ENCODE measurements around the gene GALNT10.

GALNT10 gene

DNA sequence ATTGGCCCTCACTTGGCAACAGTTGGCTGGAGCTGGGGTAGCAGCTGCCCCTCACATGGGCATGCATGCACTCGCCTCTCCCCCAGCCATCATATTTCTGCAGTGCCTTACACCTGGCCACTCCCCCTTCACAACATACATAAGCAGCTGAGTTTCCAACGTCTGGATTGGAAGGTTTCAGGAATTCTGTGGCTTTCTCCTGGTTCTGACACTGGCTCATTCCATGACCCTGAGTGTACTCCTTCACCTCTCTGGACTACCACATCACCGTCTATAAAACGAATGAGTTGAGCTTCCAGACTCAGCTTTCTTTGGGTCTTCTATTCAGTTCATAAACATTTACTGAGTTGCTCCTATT is 84.3 kb downstream of the GALNT10 start:
- TF ChIP-seq POLR2AphosphoS5 (IDR thresholded peaks at IDR 0.05; ENCODE audit: low read depth) (no peak), GABPA (IDR thresholded peaks at IDR 0.05; ENCODE audit: low read depth) (no peak), CTCF (IDR thresholded peaks at IDR 0.05; ENCODE audit: insufficient read depth, low read length) (no peak), SPI1 (IDR thresholded peaks at IDR 0.05; ENCODE audit: borderline replicate concordance, low read depth) (no peak)
- TF ChIP-seq, protein P1, sequence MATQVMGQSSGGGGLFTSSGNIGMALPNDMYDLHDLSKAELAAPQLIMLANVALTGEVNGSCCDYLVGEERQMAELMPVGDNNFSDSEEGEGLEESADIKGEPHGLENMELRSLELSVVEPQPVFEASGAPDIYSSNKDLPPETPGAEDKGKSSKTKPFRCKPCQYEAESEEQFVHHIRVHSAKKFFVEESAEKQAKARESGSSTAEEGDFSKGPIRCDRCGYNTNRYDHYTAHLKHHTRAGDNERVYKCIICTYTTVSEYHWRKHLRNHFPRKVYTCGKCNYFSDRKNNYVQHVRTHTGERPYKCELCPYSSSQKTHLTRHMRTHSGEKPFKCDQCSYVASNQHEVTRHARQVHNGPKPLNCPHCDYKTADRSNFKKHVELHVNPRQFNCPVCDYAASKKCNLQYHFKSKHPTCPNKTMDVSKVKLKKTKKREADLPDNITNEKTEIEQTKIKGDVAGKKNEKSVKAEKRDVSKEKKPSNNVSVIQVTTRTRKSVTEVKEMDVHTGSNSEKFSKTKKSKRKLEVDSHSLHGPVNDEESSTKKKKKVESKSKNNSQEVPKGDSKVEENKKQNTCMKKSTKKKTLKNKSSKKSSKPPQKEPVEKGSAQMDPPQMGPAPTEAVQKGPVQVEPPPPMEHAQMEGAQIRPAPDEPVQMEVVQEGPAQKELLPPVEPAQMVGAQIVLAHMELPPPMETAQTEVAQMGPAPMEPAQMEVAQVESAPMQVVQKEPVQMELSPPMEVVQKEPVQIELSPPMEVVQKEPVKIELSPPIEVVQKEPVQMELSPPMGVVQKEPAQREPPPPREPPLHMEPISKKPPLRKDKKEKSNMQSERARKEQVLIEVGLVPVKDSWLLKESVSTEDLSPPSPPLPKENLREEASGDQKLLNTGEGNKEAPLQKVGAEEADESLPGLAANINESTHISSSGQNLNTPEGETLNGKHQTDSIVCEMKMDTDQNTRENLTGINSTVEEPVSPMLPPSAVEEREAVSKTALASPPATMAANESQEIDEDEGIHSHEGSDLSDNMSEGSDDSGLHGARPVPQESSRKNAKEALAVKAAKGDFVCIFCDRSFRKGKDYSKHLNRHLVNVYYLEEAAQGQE (IDR thresholded peaks at IDR 0.05; ENCODE audit: insufficient replicate concordance, low read depth): no peak
- no peak for DNase-seq (ENCODE audit: low read depth in 1 of 2, low spot score in 1 of 2)
- Histone ChIP-seq H3K27me3 (ENCODE audit: insufficient read depth, poor library complexity, severe bottlenecking) (no peaks in the 10 kb centered on the region), H3K4me3 (replicated peaks; ENCODE audit: insufficient read depth, low read length) (no peak overlapping the region), H3K27ac (replicated peaks) (no peak overlapping the region)

DNA sequence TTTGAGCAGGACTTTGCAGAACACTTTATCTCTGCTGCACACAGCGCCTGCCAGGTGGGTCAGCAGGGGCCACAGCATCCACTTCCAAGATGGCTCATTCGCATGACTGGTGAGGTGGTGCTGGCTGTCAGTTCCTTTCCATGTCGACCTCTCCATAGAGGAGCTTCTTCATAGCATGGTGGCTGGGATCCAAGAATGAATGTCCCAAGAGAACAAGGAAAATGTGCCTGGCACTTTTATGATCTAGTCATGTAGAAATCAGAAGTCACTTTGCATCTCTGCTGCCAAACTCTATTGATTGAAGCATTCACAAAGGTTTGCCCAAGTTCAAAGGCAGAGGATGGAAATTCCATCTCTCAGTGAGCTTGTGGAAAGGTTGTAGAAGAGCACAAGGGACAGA is 85.0 kb downstream of the GALNT10 start:
- TF ChIP-seq POLR2AphosphoS5 (IDR thresholded peaks at IDR 0.05; ENCODE audit: low read depth): no peak
- TF ChIP-seq, protein P1 (IDR thresholded peaks at IDR 0.05; ENCODE audit: insufficient replicate concordance, low read depth): no peak
- no peak for TF ChIP-seq GABPA (IDR thresholded peaks at IDR 0.05; ENCODE audit: low read depth)
- TF ChIP-seq CTCF (IDR thresholded peaks at IDR 0.05; ENCODE audit: insufficient read depth, low read length): no peak
- TF ChIP-seq SPI1 (IDR thresholded peaks at IDR 0.05; ENCODE audit: borderline replicate concordance, low read depth): no peak
- no peak overlapping the region for H3K27ac ChIP-seq (replicated peaks)
- no peak for DNase-seq (ENCODE audit: low read depth in 1 of 2, low spot score in 1 of 2)
- H3K27me3 ChIP-seq (ENCODE audit: insufficient read depth, poor library complexity, severe bottlenecking): no peaks in the 10 kb centered on the region
- no peak overlapping the region for H3K4me3 ChIP-seq (replicated peaks; ENCODE audit: insufficient read depth, low read length)

- no peak for DNase-seq (ENCODE audit: low read depth in 1 of 2, low spot score in 1 of 2)
- no peak overlapping the region for H3K4me3 ChIP-seq (replicated peaks; ENCODE audit: insufficient read depth, low read length)
- TF ChIP-seq CTCF (IDR thresholded peaks at IDR 0.05; ENCODE audit: insufficient read depth, low read length) (no peak), SPI1 (IDR thresholded peaks at IDR 0.05; ENCODE audit: borderline replicate concordance, low read depth) (no peak), GABPA (IDR thresholded peaks at IDR 0.05; ENCODE audit: low read depth) (no peak), POLR2AphosphoS5 (IDR thresholded peaks at IDR 0.05; ENCODE audit: low read depth) (no peak)
- H3K27ac ChIP-seq (replicated peaks): no peak overlapping the region
- H3K27me3 ChIP-seq (ENCODE audit: insufficient read depth, poor library complexity, severe bottlenecking): no peaks in the 10 kb centered on the region
Observed at GRCh38 chr5:154276261-154276972, 85.9 kb downstream of the GALNT10 start.

DNA sequence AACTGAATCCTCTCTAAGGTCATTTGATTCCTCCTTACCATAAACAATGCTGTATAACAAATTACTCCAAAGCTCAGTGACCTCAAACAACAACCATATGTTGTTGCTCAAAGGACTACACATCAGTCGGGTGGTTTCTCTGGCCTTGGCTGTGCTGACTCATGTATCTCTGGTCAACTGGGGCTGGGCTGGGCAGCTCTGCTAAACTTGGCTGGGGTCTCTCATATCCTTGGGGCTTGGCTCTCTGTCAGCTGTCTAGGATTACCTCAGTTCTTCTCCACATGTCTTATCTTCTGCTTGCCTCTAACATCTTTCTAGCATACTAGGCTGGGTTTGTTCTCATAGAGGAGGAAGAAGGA is 86.4 kb downstream of the GALNT10 start:
- Histone ChIP-seq H3K4me3 (replicated peaks; ENCODE audit: insufficient read depth, low read length) (no peak overlapping the region), H3K27ac (replicated peaks) (no peak overlapping the region), H3K27me3 (ENCODE audit: insufficient read depth, poor library complexity, severe bottlenecking) (no peaks in the 10 kb centered on the region)
- TF ChIP-seq CTCF (IDR thresholded peaks at IDR 0.05; ENCODE audit: insufficient read depth, low read length) (no peak), GABPA (IDR thresholded peaks at IDR 0.05; ENCODE audit: low read depth) (no peak), SPI1 (IDR thresholded peaks at IDR 0.05; ENCODE audit: borderline replicate concordance, low read depth) (no peak), POLR2AphosphoS5 (IDR thresholded peaks at IDR 0.05; ENCODE audit: low read depth) (no peak)
- TF ChIP-seq, protein P1 (IDR thresholded peaks at IDR 0.05; ENCODE audit: insufficient replicate concordance, low read depth): no peak
- DNase-seq (ENCODE audit: low read depth in 1 of 2, low spot score in 1 of 2): no peak

All from HL-60 (cell line).